Stimulated activated CD4-positive, alpha-beta T cell treated with anti-CD3 and anti-CD28 coated beads, Interleukin-12 subunit alpha, Interleukin-12 subunit beta, amount 100 ng/mL, for 24 hours (primary cell): ENCODE data around the gene TNFRSF11A.

Source experiments
- DNase-seq, 2 experiments: peaks; one replicate each; pipeline ENCODE4 v3.0.0-alpha.2; 2020; ENCODE audit warnings: low read depth in 2 of 2

The TNFRSF11A gene

DNA sequence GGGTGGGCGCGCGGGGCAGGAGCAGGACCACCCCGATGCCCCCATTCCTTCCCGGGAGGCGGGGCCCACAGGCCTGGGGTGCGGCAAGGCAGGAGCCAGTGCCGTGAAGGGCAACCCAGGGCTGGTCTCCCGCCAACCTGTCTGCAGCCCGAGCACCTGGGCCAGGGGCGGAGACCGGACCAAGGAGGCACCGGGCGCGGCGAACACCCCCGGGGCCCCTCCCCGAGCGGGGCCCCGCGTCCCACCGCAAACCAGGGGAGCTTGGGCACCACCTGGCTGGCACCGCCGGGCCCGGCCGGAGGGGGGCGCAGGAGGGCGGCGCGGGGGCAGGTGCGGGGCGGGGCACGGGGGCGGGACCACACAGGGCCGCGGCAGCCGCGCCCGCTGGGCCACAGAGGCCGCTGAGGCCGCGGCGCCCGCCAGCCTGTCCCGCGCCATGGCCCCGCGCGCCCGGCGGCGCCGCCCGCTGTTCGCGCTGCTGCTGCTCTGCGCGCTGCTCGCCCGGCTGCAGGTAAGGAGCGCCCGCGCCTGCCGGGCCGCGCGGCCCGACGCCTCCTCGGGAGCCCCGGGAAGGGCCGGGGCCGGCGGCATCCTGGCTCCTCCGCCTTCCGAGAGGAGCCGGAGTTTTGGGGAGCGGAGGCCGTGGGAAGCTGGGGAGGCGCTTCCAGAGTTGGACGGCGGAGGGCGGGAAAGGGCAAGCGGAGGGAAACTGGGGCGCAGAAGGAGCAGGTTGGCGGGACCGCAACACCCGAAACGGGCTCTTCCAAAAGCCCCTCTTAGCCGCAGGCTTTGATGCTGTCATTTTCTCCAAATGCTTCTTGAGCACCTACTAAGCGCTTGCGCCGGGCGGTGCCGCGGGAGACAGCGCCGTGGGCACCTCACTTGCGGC lies at the start of gene TNFRSF11A:
Gene TNFRSF11A (plus strand): TSS at position 394 of the 889 bp plus-strand sequence. CDS start 43 bp downstream, at position 437.
- peak in 1 of 2 experiments; percentile 56 for DNase-seq

DNA sequence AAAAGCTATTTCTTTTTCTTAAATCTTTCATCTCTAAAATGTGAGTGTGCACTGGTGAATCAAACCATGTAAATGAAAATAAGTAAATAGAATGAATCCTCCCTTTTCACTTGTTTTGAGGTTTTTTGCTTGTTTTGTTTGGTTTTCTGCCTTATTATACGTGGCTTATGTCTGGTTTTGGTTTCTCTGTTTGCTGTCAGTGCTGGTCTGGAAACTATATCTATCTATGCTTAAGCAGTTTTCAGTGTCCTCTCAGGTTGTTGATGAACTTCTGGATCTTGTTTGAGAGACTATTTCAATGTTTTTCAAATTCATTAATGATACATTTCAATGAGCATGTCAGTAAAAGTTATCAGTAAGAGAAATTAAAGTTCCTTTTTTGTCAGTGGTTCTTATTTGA lies 48.1 kb upstream of the TNFRSF11A start:
- DNase-seq = no peak

DNA sequence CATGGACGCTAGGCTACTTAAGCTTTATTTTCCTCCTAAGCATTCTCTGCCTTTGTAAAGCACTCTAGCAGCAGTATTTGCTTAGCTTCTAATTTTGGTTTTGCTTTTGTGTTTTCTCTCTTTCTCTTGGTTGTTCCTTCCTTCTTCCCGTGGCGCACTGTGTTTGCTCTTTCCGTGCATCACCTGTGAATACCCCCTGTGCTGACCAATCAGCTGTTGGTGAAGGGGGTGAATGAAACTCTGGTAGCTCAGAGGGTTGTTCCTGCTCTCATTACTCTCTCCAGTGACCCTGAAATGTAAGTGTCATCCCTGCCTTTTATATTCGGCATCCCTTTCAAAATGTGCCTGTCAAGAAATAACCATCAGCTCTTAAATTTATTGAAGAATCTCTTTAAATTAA lies 45.5 kb upstream of the TNFRSF11A start:
- no peak for DNase-seq

DNA sequence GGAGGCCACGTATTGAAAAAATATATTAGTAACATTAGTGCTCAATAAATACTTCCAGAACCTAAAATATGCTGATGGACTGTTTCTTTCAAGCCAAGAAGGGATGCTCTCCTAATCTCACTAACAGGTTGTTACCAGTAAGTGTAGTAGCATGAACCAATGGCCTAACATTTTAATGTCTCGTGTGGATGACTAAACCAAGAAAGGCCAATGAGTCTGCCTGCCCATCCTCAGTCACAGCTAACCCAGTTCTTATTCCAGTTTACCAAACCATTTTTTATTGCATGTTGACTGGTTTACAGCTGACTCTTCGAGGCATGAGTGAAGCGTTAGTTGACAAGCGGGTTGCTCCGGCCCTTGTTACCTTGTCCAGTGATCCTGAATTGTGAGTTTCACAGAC lies 45.1 kb upstream of the TNFRSF11A start:
- no peak for DNase-seq

DNA sequence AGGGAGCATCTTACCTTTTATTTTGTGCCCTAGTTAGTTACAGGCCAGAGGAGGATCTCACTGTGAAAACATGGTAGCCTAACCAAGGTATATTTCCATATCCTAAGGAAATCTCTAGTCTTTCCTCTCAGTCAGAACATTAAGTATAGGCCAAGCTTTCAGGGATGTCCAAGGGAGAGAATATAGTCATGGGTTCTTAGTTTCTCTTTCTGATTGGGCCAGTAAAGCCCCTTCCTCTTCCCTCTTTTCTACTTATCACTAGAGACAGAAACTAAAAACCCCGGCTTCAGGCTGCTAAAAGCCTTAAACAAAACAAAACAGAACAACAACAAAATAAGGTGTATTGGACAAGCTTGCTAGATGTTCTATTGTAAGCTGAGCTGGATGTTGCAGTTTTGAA lies 44.3 kb upstream of the TNFRSF11A start:
- DNase-seq = no peak

DNA sequence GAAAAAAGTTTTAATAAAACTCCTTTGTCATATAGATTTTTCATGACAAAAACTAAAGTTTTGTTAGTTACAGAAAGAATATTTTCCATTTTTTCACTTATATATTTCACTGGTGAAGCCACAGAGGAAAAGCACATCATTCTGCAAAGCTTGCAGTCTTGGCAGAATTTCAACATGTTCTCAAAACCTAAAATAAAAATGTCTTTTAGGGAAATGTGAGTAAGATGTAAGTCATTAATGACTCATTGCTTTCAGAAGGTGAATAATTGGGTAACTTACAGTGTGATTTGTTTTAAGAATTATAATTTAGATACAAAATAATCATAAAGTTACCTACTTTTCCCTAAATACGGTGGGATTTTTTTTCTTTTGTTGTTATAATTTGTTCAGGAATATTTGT lies 43.4 kb upstream of the TNFRSF11A start:
- DNase-seq = no peak

DNA sequence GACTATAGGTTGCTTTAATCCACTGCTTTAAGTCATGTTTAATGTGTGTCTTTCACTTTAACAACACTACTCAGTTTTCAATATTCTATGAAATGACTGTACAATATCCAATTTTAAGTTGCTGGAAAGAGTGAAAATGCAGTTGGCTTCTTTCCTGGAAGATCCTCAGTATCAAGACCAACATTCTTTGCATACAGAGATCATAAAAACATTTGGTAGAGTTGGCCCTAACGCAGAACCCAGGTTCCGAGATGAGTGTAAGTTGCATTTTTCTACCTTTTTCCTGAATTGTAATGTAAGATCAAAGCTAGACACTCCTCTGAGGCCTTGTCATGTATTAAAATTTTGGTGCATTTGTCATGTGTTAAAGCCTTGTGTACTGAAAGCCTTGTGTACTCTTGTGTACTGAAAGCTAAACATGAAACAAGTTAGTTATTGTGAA lies 42.9 kb upstream of the TNFRSF11A start:
- DNase-seq = no peak

DNA sequence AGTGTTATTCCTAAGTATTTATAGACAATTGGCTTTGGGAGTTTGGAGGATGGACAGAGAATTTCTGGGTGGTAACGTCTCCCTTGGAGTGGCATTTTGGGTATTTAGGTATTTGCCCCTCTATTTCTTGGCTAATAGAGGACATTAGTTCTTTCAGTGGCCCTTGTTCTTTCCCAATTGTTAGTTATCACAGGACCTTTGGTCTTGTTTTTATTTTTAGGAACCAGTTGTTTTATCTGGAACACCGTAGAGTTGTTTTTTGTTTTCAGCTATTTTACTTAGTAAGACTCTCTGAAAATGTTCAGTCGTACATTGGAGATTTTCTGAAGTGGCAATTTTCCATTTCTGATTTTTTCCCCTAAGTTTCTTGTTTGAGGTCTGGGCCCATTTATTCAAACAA lies 40.5 kb upstream of the TNFRSF11A start:
- DNase-seq = no peak

DNA sequence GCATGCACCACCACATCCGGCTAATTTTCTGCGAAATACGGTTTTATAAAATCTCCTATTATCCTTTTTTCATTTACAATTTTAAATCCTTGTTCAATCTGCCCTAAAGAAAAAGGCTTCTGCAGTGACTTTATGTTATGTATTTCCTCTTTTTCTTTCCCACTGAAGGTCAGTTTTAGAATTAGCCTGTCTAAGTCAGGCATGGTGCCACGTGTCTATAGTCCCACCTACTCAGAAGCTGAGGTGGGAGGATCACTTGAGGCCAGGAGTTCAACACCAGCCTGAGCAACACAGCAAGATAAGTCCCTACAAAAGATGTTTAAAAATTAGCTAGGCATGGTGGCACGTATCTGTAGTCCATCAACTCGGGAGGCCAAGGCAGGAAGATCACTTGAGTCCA lies 39.8 kb upstream of the TNFRSF11A start:
- DNase-seq = no peak

DNA sequence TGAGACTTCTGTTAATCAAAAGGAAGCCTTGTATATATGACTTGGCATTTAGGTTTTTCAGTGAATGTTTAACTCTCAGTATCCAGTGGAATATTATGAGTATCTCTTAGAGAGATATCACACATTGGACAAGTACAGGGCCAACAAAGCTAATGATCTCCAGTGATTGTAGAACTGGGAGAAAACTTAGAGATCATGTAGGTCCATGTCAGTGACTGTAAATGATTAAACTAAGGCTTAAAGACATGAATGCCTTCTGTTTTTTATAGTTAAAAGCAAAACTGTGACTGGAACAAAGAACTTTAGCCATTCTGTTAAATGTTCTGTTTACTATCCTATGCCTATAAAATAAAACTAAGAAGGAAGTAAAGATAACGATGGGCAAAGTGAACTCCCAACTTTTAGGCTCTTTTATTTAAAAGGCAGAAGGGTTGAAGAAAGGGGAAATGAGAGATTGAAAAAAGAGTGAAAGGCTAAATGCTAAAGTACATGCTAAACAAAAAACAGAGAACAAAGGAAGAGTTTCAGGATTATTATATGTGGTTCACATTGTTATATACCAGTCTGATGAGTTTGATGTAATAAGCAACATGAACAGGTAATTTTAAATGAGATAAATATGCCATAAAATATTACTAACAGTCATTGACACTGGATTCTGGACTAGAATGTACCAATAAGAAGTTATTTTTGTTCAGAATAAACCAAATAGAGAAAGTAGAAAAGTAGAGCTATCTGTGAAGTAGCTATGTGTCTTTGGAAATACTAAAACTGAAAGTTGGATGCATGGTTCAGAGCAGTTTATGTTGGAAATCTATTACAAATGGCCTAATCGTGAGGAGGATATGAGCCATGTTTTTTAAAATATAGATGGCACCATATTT lies 37.1 kb upstream of the TNFRSF11A start:
- no peak for DNase-seq

DNA sequence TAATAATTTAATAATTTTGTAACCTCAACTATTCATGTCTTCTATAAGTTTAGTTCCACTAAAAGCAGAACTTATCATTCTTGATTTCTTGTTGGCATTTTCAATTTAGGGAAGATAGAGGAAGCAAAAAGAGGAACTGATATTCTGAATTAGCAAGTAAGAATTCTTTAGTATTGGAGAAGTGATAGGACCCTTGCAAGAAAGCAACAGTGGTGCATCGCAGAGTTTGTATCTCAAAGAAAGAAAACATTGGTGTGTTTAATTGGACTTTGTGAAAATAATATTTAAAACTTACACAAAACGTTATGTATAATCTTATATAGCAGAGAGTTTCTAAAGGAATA lies 36.5 kb upstream of the TNFRSF11A start:
- DNase-seq = no peak

DNA sequence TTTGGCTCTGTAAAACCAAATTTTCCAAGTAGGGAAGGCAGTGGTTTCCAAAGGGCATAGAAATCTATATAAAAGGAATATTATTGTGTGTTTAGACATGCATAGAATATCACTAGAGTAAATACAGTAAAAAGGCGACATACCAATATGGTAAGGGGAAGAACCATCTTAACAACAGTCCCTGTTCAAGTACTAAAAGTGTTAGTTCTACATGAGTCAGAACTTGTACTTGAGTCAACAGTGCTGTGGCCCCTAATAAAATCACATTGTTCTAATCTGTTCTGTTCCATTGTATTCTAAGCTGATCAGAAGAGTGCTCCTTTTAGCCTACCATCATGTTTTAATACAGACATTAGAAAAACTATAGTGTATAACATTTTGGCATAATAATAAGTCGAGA lies 36.1 kb upstream of the TNFRSF11A start:
- no peak for DNase-seq

DNA sequence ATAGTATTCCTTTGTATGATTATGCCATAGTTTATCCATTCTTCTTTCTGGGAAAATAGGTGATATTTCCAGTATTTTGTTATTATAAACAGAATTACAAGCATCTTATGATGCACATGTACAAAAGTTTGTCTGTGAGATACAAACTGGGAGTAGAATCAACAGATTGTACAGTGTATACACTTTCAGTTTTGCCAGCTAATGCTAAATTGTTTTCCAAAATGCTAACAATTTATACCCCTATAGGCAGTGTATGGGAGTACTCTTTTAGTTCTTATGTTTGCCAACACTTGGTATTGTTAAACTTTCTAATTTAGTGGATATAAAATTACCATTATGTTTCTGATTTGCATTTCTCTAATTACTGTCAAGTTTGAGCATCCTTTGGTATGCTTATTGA lies 31.0 kb upstream of the TNFRSF11A start:
- DNase-seq = no peak

DNA sequence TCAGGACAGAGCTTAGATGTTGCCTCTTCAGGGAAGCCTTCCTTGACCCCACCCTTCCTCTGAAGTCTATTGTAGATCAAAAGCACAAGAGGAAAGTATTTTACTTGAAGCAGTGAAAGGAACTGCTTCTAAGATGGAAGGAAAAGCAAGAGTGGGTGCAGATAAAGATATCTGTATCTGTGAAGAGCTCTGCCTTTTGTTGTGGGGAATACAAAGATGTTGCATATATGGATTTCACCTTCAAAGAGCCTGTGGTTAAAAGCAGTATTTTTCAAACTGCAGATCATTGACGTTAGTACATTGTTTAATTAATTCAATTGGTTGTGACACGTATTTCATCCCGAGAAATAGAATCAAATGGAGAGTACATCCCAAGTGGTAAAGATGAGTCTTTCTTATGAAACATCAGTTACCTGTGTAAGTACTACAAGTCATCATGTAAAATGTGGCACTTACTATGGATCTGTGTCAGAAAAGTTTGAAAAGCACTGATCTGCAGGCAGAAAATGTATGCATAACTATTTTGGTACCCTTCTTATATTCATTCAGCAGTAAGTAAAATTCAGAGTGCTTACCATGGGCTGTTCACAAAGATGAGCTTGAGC lies 24.6 kb upstream of the TNFRSF11A start:
- DNase-seq = no peak

DNA sequence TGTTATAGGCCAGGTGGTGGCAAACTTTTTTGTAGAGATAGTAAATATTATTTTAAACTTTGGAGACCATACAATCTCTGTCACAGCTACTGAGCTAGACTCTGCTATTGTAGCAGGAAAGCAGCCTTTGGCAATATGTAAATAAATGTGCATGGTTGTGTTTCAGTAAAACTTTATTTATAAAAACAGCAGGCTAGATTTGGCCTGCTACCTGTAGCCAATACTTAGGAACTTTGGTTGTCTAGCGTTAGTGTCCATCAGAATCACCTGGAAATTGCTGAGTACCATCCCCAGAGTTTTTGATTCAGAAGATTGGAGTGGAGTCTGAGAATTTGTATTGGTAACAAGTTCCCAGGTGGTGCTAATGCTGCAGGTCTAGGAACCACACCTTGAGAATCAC lies 23.8 kb upstream of the TNFRSF11A start:
- DNase-seq = no peak

DNA sequence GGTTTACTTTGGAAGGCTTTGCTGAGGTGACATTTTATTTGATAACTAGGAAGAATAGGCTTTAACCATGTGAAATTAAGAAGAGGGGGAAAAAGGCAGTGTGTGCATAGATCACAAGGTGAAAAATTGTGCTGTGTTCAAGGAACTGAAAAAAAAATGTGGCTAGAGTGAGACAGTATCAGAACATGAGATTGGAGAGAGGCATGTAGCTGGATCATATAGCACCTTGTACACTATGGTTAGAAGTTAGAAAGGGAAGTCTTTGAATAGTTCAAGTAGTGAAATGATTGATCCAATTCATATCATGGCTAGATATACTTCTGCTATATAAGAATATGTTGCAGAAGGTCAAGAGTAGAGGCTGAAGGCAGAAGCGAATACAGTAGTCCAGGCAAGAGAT lies 12.3 kb upstream of the TNFRSF11A start:
- no peak for DNase-seq

DNA sequence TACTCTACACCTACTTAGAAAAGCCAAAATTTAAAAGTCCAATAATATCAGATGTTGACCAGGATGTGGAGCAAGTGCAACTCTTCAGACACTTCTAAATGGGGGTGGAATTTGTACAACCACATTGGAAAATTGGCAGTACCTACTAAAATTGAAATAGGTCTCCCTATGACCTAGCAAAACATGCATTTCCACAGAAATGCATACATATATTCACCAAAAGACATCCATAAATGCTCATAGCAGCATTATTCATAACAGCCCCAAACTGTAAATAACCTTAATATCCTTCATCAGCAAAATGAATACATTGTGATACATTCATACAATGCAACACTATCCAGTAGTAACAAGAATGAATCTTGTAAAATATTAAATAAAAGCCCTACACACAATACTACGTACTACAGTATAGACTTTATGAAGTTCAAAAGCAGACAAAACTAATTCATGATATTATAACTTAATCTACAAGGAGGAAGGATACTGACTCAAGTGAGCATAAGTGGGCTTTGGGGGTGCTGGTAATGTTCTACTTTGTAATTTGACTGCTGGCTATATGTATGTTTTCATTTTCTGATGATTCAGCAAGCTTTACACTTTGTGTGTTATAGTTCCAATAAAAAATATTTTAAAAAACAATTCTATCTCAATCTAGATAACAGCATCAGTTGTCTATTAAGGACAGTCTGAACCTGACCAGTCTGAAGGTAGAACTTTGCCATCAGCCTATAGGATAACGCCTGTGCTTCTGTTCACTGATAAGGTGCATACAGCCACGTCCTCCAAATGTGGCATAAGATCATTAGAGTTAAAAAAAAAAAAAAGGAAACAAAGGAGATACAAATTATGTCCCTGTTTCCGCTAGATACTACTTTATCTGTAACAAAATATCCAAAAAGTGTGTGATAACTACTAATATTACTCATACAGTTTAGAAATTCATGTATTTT lies 6.6 kb upstream of the TNFRSF11A start:
- DNase-seq = no peak

DNA sequence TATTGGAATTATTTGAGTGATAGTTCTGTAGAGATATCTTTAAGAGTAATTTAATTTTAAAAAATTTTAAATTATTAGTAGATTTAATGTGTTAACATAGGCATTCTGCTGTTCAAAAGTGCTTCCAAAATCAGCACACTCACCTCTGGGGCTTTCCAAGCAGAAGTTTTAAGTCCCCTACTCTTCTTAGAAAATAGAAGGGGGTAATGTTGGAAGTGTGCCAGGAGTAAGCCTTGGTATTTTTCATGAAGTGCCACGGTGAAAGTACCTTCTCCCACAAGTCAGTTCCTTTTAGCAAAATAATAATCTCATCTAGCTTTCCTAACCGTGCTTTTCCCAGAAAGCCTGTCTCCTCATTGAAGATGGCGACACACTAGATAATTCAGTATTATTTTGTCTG lies 3.9 kb upstream of the TNFRSF11A start:
- DNase-seq = no peak

DNA sequence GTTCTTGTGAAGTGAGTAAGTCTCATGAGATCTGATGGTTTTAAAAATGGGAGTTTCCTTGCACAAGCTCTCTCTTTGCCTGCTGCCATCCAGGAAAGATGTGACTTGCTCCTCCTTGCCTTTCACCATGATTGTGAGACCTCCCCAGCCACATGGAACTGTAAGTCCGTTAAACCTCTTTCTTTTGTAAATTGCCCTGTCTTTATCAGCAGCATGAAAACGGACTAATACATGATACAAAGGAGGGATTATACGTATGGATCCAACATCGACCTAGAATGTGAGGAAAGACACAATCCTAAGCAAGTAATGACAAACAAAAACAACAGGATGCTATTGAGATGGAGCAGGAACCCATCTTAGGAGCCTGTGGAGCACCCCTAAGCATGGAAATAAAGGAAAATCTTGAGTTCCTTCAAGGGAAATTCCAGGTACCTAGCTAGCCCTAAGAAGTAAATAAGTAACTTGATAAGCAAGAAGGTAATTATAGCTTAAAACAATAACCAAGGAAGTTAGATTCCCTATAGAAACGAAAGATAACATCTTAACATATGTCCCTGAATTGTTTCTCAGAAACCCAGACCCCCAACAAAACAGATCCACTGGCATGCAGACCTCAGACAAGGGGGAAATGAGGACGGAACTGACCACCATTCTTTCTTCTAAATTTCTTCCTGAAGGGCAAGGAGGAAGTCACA lies 1.5 kb upstream of the TNFRSF11A start:
- no peak for DNase-seq

DNA sequence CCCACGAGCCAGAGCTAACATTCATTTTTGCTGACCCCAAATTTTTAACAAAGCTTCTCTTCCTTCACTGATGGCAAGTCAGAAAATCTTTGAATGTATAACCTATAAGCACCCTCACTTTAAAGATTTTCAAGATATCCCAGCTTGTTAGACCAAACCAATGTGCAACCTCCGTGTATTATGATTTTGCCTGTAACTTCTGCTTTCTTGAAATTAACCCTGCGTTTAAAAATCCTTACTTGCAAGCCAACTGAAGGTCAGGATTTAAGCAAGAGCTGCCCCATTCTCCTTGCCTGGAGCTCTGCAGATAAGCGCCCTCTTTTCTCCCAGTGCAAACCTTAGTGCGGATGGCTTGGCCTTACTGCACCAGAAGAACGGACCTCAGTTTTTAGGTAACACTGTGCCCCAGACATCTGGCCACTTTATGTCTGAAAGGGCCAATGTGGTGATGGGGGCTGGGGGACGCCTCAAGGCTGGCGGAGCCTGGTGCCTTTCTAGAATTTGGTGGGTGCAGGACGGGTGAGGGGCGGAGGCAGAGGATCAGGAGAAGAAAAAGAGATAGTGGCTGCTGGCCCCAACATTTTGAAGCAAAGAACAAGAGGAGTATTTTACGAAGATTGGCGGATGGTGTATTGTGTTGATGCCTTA lies 805 bp upstream of the TNFRSF11A start:
- no peak for DNase-seq
